GM21423 (cell line): ENCODE data around the gene TRIM9.

Experiments used
- ATAC-seq: cut with Tn5 transposase; IDR thresholded peaks from one replicate; pipeline ENCODE4 v1.9.1; 2021; ENCODE audit warnings: mild to moderate bottlenecking, moderate library complexity; ENCODE audit not compliant: unreplicated experiment

Gene TRIM9

GRCh38 chr14:50937800-50938199 is 157.1 kb downstream of the TRIM9 start:
- ATAC-seq = no peak

GRCh38 chr14:50937325-50937724 is 157.6 kb downstream of the TRIM9 start:
- ATAC-seq = no peak

- no peak for ATAC-seq
These were observed 158.0 kb downstream of the TRIM9 start for GRCh38 chr14:50936882-50937281.

GRCh38 chr14:50936016-50936340 is 158.9 kb downstream of the TRIM9 start:
- no peak for ATAC-seq

- ATAC-seq = no peak
These were observed 159.5 kb downstream of the TRIM9 start for GRCh38 chr14:50935126-50936015.

GRCh38 chr14:50932592-50933495 is 162.1 kb downstream of the TRIM9 start:
- ATAC-seq = no peak

GRCh38 chr14:50932156-50932555 is 162.7 kb downstream of the TRIM9 start:
- no peak for ATAC-seq

- no peak for ATAC-seq
These were observed 163.3 kb downstream of the TRIM9 start for GRCh38 chr14:50931559-50931958.

GRCh38 chr14:50929506-50929905 is 165.4 kb downstream of the TRIM9 start:
- ATAC-seq = no peak

- no peak for ATAC-seq
These were observed 166.8 kb downstream of the TRIM9 start for GRCh38 chr14:50928002-50928635.

GRCh38 chr14:50926851-50927386 is 168.0 kb downstream of the TRIM9 start:
- ATAC-seq = no peak
